Endometrium (tissue), 2 donors: ENCODE measurements around the gene NOL4L.

Experiments used
- FAIRE-seq: peaks from 2 replicates; lab custom pipeline; 2012; peaks lifted over from hg19 to GRCh38; lab: Jason Lieb, UNC
- donor health status: control.
- donor health status: control.

Gene NOL4L

DNA sequence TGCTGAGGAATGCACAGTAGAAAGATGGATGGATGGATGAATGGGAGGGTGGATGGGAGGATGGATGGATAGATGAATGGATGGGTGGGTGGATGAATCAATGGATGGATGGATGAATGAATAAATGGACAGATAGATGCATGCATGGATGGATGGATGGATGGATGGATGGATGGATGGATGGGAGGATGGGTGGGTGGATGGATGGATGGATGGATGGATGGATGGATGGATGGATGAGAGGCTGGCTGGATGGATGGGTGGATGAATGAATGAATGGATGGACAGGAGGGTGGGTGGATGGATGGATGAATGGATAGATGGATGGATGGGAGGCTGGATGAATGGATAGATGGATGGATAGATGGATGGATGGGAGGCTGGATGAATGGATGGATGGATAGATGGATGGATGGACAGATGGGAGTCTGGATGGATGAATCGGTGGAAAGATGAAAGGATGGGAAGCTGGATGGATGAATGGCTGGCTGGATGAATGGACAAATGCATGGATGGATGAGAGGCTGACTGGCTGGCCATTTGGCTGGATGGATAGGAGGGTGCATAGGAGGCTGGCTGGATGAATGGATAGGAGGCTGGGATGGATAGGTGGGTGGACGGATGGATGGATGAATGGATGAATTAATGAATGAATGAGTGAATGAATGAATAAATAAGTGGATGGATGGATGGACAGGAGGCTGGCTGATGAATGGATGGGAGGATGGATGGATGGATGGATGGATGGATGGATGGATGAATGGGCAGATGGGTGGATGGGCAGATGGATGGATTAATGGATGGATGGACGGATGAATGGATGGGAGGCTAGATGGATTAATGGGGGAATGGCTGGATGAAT is 28.3 kb upstream of the NOL4L start:
- no peak for FAIRE-seq

DNA sequence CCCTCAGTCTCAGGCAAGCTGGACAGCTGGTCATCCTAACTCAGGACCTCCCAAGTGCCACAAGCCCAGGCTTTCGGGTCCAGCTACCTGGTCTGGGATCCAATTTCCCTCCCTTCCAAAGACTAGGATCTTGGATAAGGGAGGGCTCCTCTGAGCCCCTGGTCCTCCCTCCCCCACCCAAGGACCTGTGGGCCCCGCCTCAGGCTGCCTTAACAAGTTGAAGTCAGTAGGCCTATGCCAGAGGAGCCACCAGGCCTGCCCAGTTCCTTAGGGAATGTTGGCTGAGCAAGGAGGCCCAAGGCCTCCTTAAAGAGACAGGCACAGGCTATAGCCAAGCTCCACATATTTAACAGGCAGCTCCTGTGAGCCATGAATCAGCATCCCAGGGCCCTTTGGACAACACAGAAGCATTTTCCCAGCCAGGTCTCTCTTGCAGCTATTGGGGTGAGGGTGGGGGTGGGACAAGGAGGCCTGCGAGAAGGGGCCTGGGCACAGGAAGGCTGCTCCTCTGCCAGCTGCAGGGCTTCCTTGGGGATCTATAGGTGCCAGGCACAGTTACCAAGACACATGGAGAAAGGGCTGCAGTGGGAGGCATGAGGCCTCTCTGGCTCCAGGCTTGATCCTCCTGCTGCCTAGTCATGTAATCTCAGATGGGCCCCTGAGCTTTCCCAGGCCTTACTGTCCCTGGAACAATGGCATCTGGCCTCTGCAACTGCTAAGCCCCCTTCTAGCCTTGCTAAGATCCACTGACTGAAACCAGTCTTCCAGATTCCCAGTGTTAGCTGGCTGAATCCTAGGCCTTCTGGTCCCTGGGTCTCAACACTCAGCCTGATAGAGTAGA is 27.4 kb upstream of the NOL4L start:
- FAIRE-seq: no peak

DNA sequence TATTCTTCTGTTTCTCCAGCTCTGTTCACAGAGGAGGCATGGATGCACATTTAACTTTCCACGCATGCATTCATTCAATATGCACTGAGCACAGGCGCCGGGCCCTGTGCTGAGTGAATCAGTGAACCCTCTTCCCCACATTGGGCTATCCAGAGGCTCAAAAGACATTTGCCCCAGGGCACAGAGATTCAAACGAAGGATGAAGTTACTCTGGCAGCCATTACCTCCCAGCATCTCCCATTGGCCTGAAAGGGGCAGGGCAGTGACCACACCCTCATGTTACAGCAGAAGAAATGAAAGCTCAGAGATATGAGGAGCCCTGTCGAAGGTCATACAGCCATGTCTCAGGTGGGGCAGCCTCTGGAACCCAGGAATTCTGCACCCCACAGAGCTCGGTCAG is 26.7 kb upstream of the NOL4L start:
- FAIRE-seq: no peak

DNA sequence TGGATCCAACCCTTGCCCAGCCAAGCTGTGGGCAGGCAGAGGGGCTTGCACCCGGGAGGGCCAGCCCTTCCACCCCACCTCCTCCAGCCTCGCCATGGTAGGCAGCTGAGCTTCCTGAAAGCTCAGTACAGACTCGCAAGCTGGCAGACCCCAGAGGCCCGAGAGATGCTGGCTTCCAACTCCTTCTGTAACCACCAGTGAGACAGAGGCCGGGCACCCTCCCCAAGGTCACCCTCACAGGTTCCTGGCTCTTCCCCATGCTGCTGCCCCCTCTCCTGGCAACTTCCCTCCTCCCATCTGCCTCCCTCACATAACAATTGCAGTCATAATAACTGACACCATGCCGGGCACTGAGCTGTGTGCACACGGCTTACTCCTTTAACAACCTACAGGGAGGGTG is 26.2 kb upstream of the NOL4L start:
- no peak for FAIRE-seq

DNA sequence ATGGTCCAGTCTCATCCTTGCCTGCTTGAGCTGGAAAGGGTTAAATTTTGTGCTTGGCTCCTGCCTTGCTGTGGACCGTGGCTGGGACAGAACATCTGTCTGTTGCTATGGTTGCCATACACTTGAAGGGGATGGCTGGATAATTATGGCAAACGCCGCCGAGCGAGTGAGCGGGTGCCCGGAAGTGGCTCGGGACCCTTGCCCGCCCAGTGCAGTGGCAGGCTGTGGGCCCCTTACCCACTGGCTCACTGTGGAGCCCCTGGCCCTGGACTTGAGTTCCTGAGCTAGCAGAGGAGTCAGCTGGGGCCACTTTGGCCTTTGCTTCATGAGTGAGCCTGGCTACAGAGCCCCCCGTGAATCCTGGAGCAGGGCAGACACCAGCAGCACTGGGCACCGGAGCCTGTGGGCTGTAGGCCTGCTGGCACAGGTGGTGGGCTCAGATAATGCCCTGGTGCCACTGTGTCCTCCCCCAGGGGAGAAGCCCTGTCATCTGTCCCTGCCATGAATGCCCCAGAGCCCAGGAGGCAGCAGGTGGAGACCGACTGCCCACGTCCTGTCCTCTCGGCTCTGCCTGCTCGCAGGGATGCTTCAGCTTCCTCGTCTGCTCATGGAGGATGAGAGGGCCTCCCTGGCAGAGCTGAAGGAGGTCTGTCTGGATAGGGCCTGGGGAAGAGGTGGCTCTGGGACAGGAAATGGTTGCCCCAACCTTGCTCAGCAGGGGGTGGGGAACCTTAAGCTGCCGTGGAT is 25.5 kb upstream of the NOL4L start:
- no peak for FAIRE-seq

DNA sequence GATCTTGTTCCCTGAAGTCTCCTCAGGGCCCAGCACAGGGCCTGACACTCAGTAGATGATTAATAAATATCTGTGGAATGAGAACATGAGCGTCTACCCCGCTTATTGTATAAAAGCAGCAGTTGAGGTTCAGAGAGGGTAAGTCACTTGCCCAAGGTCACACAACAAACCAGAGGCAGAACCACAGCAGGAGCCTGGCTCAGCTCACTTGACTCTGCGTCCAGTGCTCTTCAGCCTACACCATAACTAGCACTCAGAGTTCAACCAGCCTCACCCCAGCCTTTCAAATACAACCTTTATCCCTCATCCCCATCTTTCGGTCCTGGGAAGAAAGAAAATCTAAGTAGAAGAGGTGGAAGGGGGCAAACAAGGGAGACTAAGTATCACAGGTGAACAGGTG is 24.9 kb upstream of the NOL4L start:
- FAIRE-seq: no peak

DNA sequence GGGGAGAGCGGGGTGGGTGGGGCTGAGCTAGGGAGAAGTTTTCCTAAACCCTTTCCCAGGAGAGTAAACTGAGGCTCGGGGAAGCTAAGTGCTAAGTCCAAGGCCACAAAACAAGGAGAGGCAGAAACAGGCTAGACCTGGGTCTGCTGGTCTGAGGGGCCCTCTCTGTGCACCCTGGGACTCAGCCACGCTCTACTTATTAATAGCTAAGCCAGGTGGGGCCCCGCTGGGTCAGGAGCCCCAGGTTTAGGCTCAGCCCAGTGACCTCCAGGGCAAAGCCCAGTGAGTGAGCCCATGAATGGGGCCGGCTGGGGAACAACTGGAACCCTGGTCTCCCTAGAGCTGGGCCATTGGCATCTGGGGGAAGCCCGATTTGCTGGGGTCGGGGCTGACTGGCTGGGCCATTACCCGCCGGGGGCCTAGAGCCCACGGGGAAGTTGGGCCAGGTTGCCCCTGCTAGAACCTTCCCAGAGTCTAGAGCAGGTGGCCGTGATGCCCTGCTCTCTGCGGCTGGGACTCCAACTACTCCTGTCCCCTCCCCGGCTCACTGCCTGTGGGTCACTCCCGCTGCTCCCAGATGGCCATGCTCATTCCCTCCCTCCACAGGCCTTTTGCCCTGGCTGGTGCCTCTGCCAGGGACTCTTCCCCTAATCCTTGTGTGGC is 24.1 kb upstream of the NOL4L start:
- FAIRE-seq: no peak

DNA sequence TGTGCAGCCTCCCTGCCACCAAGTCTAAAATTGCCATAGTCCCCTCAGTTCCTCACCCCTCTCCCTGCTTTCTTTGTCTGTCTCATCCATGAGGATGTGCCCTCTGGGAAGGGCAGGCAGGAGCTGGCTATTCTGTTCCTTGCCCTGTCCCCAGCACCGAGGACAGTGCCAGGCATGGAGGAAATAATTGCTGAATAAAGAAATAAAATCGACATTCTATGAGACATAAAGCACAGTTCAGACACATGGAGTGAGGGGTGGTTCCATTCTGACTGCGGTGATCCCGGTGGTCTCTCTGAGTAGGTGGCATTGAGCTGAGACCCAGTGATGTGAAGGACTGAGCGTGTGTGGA is 23.5 kb upstream of the NOL4L start:
- FAIRE-seq: no peak

DNA sequence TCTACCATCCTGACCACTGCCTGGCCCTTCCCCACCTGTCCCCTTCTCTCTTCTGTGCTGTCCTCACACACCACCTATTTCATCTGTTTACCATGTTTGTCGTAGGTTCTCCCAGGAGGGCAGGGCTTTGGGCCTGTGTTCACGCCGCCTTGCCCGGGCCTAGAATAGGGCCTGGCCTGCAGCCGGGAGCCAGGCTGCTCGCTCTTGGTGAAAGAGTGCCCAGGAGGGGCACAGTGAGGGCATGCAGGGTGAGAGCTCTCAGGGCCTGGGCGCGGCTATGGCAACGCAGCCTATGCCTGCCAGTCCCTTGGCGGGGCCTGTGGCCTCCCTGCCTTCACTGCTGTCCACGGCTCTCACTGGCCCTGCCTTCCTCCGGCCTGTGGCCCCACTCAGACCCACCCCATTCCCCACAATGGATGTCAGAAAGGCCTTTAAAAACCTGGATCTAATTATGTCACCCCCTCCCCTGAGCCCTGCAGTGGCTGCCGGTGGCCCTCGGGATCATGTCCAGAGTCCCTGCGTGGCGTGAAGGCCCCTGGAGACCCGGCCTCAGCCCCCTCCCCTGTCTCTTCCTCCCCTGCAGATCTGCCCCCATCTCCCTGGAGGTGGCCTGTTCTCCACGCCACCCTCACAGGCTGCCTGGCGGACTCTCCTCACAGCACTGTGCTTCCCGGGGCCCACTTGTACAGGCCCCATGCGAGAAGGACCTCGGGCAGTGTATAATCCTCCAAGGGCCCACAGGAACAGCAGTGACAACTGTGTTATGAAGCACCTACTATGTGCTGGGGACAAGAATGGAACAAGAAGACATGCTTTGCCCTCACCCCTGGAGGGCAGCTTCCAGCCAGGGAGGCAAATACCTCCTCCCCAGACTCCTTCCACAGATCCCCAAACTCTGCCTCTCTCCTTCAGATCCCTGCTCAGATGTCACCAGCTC is 22.9 kb upstream of the NOL4L start:
- no peak for FAIRE-seq

DNA sequence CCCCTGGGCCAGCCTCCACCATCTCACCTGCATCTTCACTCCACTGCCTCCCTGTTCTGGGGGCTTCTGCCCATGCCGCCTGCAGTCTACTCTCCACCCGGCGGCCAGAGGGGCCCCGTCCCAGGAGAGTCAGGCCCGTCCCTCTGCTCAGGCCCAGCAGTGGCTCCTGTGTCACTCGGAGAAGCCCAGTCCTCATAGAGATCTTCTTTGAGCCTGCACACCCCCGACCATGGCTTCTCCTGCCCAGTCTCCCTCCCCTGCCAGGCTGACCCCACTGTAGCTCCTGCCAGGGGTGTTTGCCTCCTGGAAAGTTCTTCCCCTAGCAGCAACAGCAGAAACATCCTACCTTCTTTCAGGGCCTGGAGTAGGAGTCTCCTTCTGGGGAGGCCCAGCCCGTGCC is 22.2 kb upstream of the NOL4L start:
- FAIRE-seq: no peak

DNA sequence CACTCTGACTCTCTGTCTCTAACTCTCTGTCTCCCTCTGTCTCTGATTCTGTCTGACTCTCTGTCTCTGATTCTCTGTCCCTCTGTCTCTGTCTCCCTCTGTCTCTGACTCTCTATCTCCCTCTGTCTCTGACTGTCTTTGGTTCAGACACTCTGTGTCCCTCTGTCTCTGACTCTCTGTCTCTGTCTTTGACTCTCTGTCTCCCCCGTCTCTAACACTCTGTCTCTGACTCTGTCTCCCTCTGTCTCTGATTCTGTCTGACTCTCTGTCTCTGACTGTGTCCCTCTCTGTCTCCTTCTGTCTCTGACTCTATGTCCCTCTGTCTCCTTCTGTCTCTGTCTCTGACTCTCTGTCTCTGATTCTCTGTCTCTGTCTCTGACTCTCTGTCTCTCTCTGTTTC is 21.7 kb upstream of the NOL4L start:
- no peak for FAIRE-seq

DNA sequence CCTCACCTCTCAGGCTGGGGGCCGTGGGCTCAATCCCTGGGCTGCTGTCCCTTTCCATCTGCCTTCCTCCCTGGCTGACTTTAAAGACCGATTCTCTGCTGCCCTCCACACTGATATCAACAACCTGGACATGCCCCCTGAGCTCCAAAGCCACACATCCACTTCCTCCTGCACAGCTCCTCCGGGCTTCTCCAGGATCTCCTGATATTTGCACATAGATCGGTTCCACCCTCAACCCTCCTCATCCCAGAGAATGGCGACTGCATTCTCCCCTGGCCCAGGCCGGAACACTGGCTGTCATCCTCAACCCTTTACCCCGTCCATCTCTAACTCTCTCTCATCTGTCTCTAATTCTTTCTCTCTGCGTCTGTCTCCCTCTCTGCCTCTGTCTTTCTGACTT is 21.0 kb upstream of the NOL4L start:
- no peak for FAIRE-seq

DNA sequence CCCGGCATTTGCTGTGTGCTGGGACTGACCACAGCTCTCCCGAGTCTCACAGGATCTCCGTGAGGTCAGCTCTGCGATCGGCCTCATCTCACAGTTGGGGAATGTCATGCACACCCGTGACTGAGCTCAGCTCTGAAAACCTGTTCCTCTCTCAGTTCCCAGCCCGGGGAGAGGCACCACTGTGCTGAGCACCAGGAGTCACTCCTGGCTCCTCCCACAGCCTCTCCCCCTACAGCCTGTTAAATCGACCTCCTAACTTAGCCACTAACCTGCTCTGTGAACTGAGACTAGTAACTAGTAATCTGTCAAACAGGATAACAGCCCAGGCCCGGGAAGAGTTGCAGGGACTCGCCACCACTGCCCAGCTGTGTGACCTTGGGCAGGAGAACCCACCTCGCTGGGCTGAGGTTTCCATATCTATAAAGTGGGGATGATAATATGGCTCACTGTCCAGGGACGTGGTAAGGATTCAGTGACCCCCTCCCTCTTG is 20.1 kb upstream of the NOL4L start:
- no peak for FAIRE-seq

DNA sequence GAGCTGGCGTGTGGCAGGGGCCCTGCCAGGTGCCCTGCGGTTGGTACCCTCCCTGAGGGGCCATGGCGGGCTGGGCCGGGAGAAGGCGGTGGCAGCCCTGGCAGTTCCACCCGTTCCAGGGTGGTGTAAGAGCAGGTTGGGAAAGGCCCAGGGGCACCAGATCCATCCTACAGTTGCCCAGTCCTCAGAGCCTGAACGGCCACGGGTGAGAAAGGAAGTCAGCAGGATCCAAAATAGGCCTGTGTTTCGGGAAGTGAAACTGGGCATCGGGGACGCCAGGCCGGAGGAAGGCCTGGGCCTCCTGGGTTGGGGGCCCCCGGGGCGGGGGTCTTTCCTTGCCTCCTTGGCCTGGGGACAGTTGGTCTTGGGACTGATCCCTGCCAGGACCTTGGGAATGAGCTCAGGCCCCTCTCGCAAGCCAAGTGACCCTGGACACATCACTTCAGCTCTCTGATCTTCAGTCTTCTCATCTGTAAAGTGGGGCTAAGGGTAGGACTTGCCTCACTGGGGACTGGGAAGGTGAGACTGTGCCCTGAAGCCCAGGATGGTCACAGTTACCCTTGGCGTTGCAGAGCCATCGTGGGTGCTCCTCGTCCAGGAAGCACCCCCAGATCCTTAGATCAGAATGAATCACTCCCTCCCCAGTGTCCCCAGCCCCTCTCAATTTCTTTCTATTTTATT is 18.1 kb upstream of the NOL4L start:
- FAIRE-seq: no peak

DNA sequence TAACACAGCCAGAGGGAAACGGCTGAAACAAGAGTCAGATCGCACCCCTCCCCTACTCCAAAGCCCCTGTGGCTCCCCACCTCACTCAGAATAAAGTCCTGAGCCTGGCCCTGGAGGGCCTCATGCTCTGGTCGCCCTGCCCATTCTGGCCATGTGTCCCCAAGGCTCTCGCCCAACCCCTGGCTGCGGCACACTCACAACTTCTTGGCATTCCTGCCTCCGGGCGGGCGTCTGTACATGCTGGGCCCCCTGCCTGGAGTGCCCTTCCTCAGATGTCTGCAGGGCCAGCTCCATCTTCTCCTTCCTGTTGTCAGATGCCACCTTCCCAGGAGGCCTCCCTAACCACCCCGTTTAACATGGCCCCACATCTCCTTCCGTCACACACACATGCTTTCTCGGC is 17.1 kb upstream of the NOL4L start:
- FAIRE-seq: no peak

DNA sequence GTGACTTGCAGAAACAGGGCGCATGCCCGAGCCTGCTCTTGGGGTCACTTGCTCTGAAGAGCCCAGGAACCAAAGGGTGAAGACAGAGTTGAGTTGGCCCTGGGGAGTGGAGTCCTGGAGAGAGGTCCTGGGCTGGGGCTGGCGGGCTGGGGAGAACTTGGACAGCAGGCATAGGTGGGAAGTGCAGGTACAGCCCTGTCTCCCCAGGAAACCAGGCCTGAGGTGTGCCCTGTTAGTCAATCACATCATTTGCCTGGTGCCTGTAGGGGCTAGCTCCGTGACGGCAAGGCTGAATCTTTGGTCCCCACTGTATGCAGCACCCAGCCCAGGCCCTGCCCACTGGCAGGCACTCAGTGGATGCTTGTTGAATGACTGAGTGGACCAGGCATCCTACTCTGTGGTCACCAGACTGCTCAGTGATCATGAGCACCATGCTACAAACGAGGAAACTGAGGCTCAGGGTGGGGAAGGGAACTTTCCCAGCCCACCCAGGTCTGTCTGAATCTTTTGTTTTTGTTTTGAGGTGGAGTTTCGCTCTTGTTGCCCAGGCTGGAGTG is 15.6 kb upstream of the NOL4L start:
- FAIRE-seq: no peak

DNA sequence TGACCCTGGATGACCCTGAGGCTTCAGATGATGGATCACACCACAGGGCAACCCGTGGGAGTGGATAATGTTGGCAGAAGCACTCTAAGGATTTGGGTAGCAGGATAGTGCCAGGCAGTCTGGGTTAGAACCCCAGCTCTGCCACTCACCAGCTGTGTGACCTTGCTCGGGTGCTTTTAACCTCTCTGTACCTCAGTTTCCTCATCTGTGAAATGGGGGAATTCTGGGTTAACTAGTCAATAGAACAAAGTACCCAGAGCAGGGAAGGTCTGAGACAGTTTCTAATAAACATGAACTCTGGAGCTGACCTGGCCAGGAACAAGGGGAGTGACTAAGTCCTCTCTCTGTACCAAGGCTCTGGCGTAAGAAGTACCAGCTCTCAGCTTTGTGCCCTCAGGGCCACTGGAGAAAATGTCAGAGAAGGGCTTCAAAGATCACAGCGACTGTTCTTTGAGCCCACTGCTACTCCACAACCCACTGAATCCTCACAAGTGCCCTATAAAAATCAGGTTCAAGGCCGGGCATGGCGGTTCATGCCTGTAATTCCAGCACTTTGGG is 14.7 kb upstream of the NOL4L start:
- FAIRE-seq: no peak

DNA sequence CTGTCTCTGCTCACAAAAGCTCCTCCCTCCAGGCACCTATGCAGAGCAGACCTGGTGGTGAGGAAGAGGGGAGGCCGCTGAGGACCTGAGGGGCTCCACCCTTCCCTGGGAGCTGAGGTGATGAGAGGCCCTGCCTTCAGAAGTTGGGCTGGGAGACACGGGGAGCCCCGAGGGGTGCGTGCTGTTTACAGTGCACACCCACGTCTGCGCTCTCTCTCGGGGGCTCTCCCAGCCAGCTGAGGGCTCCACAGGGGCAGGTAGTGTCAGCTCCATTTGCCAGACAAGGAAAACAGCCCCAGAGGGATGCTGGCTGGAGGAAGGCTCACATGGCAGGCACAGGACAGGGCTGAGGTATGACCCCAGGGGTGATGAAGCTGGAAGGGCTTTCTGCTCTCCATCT is 13.5 kb upstream of the NOL4L start:
- no peak for FAIRE-seq

DNA sequence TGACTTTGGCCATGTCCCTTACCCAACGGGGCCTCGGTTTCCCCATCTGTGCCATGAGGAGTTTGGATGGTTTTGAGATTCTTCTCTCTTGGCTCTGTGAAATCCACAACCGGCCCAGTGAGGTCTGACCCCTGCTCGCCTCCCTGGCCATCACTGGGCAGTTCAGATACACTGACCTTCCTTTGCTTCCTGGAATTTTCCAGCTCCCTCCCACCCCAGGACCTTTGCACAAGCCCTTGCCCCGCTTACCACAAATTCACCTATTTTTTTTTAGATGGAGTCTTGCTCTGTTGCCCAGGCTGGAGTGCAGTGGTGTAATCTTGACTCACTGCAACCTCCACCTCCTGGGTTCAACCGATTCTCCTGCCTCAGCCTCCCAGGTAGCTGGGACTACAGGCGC is 12.6 kb upstream of the NOL4L start:
- no peak for FAIRE-seq
